Stimulated activated naive CD4-positive, alpha-beta T cell treated with Interleukin-2 at 50 U/mL for 16 hours (primary cell): Measurements from ENCODE around the gene PEMT.

Experiments
- DNase-seq: peaks from one replicate; lab custom pipeline; 2025; lab: John Stamatoyannopoulos, UW

Gene PEMT

GRCh38 chr17:17535957-17536356 lies 55.6 kb downstream of the PEMT start:
- DNase-seq = no peak

- no peak for DNase-seq
Observed at GRCh38 chr17:17533901-17534441, 57.5 kb downstream of the PEMT start.

DNA sequence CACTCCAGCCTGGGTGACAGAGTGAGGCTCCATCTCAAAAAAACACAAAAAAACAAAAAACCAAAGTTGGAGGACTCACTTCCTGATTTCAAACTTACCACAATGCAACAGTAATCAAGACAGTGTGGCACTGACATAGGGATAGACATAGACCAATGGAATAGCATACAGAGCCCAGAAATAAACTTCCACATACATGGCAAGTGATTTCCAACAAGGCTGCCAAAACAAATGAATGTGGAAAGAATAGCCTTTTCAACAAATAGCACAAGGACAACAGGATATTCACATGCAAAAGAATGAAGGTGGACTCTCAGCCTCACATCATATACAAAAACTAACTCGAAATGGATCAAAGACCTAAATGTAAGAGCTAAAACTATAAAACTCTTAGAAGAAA lies 58.5 kb downstream of the PEMT start:
- DNase-seq = no peak

- DNase-seq = no peak
Observed at GRCh38 chr17:17531156-17531555, 60.4 kb downstream of the PEMT start.

DNA sequence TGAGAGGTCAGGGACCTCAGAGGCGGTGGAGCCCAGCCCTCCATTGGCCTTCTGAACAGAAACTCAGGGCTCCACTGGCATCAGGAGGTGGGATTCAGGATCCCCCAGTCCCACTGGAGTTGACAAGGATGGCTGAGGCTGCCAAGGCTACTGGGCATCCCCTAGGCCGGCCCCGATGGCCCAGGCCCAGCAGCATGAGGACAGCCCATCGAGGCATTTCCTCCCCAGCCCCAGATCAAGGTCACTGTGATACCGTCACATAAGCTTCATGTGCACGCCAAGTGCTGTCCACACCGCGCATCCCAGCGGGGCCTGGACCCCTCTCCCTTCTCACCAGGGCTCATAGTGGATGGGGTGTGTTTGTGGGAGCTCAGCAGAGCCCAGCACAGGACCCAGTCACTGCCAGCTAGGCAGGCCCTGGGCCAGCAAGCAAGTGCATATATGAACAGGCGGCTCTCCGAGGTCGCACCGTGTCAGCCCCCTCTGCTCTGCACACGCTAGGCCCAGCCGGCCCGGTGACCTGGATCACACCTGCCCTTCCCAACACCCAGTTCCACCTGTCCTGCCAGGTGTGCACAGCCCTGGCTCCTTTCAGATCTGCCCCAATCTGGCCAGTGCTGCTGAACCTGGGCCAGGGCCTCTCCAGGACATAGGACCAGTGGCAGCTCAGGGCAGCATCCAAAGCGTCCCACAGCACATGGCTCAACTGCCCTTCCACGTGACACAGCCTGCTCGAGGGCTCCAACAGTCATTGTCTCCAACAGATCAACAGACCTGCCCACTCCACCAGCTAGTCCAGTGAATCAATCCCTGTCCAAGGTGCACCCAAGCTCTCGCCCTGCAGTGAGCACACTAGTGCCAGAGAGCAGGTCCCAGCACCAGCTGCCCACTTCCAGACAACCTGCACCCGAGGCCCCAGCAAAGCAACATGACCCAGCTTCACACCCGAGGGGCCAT lies 62.5 kb downstream of the PEMT start:
- DNase-seq = no peak

GRCh38 chr17:17527956-17528500 lies 63.5 kb downstream of the PEMT start:
- DNase-seq = no peak

DNA sequence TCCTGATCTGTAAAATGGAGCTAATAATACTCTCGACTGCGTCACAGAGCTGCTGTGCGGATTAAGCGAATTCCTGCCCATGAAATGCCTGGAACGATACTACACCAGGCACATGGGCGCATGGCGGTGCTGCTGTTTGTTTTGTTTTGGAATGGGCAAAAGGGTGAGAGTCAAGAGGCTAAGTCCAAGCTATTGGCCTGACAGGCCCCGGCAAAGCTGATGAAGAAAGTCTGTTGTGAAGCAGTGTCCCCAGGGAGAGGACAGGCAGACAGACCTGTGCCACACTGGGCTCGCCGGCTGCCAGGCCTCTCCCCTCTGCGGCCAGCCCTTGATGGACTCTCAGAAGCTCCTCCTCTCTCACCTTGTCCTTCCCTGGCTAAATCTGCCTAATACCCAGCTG lies 64.0 kb downstream of the PEMT start:
- no peak for DNase-seq

- DNase-seq = no peak
Observed at GRCh38 chr17:17526369-17526768, 65.1 kb downstream of the PEMT start.

GRCh38 chr17:17525956-17526355 lies 65.6 kb downstream of the PEMT start:
- no peak for DNase-seq

DNA sequence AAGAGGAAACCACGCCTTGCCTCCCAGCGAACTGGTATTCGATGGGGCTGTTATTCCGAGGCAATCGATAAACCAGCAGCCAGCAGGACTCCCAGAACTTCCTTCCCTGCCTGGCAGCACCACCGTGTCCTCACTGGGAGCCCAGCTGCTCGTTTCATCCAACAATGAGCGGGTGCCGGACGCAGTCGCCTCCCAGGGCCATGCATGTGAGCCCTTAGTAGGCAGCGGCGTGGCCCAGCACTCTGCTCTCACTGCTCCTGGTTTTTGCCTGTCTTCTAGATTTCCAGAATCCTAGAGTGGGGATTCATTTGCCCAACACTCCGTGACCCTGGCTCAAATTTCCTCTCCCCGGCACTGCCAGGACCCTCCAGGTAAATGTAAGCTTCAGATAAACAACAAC lies 66.2 kb downstream of the PEMT start:
- no peak for DNase-seq

- DNase-seq = no peak
Observed at GRCh38 chr17:17523731-17524490, 67.6 kb downstream of the PEMT start.

DNA sequence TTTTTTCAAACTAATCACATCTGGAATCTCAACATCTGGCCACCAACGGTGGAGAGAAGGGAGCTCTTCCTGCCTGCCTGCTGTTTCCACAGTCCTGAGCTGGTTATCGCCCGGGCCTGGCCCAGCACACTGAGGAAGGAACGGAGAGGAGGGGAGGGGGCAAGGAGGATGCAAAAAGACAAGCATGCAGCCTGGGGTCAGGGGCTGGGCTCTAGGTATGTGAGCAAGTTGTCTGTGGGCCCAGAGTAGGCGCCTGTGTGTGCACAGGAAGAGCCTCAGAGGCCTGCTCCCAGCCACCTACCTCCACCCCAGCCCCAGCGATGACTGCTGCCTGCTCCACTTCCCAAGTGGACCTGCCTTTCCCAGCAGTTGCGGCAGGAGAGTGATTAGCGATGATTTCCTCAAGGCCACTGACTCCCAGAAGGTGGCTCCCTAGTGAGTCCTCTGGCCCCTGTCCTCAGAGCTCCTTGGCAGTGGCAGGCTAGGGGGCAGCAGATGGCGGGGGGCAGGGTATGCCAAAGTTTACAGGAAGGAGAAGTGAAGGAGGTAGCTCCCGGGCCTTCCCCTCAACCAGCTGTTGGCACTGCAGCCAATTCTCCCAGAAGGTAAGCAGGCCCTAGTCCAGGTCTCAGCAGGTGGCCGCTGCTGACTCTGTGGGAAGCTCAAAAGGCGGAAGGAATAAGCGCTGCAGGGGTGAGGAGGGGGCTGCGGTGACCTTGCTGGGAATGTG lies 68.3 kb downstream of the PEMT start:
- no peak for DNase-seq

DNA sequence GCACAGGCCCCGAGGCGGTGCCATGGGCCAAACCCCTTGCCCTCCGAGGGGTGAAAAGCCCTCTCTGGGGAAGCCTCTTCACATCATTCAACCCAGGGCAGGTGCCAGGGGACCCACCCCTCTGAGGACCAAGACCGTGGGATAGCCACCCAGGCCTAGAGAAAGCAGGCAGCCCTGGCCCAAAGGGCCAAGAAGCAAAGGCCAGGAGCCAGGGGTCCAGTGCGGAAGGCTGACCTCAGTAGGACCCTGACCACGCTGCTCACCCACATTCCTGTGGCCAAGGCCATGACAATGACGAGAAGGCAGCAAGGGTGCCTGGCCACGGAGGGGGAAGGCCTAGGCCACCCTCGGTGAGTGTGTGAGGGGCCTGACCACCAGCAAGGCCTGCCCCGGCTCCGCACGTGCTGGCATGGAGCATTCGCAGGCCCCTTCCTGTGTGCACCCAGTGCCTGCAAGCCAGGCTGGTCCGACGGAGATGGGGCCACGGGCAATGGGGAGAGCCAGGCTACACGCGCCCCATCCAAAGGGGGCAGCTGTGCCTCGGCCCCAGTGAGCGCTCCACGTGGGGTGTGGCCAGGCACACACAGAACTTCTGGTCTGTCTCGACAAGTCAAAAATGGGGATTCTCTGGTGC lies 70.8 kb downstream of the PEMT start:
- no peak for DNase-seq

DNA sequence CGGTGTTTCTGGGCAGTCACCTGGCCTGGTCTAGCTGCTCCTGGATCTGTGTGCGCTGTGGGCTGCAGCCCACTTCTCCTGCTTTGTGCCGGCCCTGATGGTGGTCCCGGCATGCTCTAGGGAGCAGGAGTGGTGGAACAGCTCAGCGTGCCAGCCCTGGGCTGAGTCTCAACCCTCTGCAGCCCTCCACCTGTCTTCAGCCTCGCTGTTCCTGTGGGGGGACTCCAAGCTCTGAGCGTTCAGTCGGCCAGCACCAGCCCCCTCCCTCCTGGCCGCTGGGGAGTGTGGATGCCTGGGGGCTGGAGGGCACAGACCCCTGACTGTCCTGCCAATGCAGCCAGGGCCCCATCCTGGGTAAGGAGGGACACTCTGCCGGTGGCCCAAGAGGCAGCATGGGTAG lies 71.6 kb downstream of the PEMT start:
- no peak for DNase-seq

DNA sequence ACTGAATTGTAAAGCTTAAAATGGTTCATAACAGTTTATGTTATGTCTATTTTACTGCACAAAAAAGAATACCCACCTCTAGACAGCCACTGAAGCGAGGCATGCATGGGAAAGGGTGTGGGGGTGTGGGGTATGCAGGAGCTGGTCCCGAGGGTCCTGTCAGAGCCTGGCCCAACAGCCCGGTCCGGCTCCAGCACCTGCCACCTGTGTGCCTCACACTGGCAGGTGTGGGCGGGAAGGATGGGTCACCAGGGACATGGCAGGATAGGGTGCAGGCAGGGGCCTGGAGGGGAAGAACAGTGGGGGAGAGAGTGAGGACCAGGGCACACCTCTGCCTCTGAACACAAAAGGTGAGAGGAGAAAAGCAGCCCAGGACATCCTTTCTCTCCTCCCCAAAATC lies 72.6 kb downstream of the PEMT start:
- no peak for DNase-seq

GRCh38 chr17:17518014-17518413 lies 73.5 kb downstream of the PEMT start:
- DNase-seq = no peak

DNA sequence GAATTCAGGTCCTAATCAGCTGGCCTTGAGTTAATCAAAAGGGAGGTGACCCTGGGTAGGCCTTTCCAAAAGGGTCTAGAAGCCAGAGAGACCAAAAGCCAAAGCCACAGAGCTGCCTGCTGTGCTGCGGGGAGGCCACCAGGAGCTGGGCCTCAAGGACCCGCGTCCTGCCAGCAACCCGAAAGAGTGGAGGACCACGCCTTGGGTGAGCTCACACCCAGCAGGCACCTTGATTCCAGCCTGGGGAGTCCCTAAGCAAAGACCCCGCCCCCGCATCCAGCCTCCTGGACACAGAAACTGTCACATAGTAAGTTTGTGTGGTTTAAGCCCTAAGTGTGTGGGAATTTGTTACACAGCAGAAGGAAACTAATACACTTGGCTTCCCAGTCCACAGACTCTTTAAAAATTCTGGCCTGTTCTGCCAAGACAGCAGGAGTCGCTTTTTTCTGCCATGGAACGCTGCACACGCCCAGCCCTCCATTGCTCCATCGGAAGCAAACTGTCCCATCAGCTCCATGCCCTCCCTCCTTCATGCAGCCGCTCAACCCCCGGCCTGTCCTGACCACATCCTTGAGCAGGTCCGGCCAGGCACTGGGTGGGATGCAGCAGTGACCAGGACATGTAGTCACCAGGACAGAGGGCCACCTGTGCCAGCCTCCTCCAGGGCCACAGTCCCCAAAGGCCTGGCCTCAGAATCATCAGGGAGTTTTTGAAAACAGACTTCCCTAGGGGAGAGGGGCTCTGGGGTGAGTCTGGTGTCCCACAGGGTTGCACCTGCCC lies 74.4 kb downstream of the PEMT start:
- DNase-seq = no peak

DNA sequence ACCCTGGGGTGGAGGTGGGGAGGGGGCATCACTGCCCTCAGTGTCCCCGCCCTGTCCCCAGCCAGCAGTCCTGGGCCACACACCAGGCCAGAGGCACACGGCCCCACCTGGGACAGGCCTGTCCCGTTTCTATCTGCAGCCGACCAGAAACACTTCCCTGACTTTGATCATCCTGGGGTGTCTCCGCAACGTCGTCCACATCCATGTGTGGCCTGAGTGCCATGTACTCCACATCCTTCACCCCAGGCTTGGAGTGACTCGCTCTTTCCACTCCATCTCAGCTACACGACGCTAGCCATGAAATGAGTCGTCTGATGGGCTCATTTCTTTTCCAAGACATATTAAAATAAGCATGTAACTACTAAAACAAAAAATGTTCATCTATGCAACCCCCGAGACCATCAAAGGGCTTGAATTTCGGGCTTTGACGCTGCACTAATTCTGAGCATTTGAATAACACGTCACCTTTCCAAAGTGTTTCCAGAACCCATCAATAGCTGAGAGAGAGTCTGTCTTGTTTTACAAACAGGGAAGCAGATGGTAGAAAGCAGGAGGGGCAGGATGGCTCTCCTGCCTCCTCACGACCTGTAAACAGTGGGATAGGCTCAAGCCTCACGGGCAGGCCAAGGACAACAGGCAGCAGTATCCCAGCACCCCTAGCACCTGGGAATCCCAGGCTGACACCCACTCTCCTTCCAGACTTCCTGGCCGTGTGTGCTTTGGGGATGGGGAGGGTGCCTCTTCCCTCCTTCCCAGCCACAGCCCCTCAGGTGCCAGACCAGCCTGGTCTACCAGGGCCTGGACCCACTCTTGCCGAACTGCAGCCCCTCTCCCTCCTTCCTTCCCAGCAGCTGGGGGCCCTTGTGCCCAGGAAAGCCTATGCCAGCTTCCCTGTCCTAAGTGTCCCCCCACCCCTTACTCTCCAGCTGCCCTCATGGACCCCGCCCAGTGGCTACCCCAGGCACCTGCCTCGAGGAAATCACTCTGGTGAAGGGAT lies 75.3 kb downstream of the PEMT start:
- DNase-seq = no peak
